Endothelial cell of umbilical vein (primary cell): ENCODE data around the gene TTL.
A peak's percentile ranks its signal among the peaks of the same experiment; 100 is the strongest.
"Not testable (repeated sequence)": the region's sequence is repeated elsewhere in the genome, so short reads cannot be mapped to it uniquely, and the experiment has no call there.

Experiments used
- EZH2 ChIP-seq: IDR thresholded peaks from 2 replicates; pipeline ENCODE4 v1.6.1; 2012; ENCODE audit warnings: borderline replicate concordance, low read depth, mild to moderate bottlenecking, moderate library complexity, low read length, inconsistent platforms; ENCODE audit not compliant: severe bottlenecking
- FOS ChIP-seq: IDR thresholded peaks from 2 replicates; pipeline ENCODE4 v1.6.1; 2011; ENCODE audit warnings: mild to moderate bottlenecking, low read length, moderate library complexity, borderline replicate concordance; ENCODE audit not compliant: insufficient read depth
- GATA2 ChIP-seq: IDR thresholded peaks from 2 replicates; pipeline ENCODE4 v1.7.0; 2011; ENCODE audit warnings: low read depth, mild to moderate bottlenecking, moderate library complexity, mixed read lengths, low read length; ENCODE audit not compliant: insufficient read length, insufficient read depth
- JUN ChIP-seq: IDR thresholded peaks from 2 replicates; pipeline ENCODE4 v1.6.1; 2011; ENCODE audit warnings: borderline replicate concordance, low read depth; ENCODE audit not compliant: insufficient read length, insufficient read depth
- MYC ChIP-seq: IDR thresholded peaks from one replicate; pipeline ENCODE4 v1.6.1; 2011; ENCODE audit warnings: mild to moderate bottlenecking, low read depth, low read length
- POLR2A ChIP-seq: IDR thresholded peaks from 2 replicates; pipeline ENCODE4 v1.6.1; 2012; ENCODE audit warnings: low read depth, mild to moderate bottlenecking, control low read depth, low read length
- POLR2AphosphoS5 ChIP-seq: IDR thresholded peaks from 2 replicates; pipeline ENCODE4 v1.6.1; 2012; ENCODE audit warnings: low read depth, mild to moderate bottlenecking, control low read depth, low read length, moderate library complexity; ENCODE audit not compliant: insufficient read depth
- TF ChIP-seq, protein P1 (sequence below), 2 donors: IDR thresholded peaks; 1 replicate in 1 of 2; 2 replicates in 1 of 2; pipeline ENCODE4 v1.5.1; 2011; ENCODE audit warnings: low read length in 2 of 2, mild to moderate bottlenecking in 2 of 2, moderate library complexity in 2 of 2, control low read depth in 1 of 2, inconsistent platforms in 1 of 2, low read depth in 1 of 2; ENCODE audit not compliant: insufficient read depth in 1 of 2; ENCODE audit errors: extremely low read depth in 1 of 2
- TF ChIP-seq, protein P2 (sequence below): IDR thresholded peaks from 2 replicates; pipeline ENCODE4 v1.6.1; 2011; ENCODE audit not compliant: insufficient read depth, insufficient read length

DNA sequence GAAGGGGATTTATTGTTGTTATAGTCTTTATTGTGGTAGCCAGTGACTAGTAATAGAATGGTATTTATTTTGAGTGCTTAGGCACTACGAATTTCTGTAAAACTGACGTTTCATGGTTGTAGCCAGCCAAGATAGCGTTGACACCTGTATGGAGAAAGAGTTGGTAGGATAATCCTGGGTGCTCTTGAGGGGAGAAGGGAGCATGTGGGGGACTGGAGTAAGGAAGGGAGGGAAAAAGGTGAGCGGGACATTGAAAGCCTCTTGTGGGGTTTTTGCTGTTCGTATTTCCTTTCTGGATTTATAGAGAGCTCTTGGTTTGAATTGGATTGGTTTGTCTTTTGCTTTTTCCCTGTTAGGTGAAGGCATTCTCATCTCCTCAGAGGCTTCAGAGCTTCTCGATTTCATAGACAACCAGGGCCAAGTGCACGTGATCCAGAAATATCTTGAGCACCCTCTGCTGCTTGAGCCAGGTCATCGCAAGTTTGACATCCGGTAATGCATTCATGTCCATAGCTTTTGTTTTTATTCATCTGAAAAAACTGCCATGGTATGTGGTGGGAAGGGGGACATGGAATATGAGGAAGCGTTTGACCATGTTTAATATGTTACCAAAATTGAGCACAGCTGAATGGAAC lies 19.0 kb downstream of the TTL start:
- TF ChIP-seq POLR2AphosphoS5, EZH2, POLR2A, MYC, FOS, JUN, GATA2: not testable (repeated sequence)
- TF ChIP-seq, protein P1, sequence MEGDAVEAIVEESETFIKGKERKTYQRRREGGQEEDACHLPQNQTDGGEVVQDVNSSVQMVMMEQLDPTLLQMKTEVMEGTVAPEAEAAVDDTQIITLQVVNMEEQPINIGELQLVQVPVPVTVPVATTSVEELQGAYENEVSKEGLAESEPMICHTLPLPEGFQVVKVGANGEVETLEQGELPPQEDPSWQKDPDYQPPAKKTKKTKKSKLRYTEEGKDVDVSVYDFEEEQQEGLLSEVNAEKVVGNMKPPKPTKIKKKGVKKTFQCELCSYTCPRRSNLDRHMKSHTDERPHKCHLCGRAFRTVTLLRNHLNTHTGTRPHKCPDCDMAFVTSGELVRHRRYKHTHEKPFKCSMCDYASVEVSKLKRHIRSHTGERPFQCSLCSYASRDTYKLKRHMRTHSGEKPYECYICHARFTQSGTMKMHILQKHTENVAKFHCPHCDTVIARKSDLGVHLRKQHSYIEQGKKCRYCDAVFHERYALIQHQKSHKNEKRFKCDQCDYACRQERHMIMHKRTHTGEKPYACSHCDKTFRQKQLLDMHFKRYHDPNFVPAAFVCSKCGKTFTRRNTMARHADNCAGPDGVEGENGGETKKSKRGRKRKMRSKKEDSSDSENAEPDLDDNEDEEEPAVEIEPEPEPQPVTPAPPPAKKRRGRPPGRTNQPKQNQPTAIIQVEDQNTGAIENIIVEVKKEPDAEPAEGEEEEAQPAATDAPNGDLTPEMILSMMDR (IDR thresholded peaks at IDR 0.05; ENCODE audit: extremely low read depth in 1 of 2, insufficient read depth in 1 of 2, low read depth in 1 of 2, low read length in 2 of 2): peak; percentile 6 to 13
- TF ChIP-seq, protein P2, sequence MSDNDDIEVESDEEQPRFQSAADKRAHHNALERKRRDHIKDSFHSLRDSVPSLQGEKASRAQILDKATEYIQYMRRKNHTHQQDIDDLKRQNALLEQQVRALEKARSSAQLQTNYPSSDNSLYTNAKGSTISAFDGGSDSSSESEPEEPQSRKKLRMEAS: not testable (repeated sequence)
